NCI-H526 (cell line): ENCODE measurements around the gene LAMTOR2.

Experiments used
- DNase-seq, 2 experiments: peaks; one replicate each; lab custom pipeline; 2025; lab: John Stamatoyannopoulos, UW

The LAMTOR2 gene

GRCh38 chr1:156099282-156099681 is 44.7 kb downstream of the LAMTOR2 start:
- no peak for DNase-seq

DNA sequence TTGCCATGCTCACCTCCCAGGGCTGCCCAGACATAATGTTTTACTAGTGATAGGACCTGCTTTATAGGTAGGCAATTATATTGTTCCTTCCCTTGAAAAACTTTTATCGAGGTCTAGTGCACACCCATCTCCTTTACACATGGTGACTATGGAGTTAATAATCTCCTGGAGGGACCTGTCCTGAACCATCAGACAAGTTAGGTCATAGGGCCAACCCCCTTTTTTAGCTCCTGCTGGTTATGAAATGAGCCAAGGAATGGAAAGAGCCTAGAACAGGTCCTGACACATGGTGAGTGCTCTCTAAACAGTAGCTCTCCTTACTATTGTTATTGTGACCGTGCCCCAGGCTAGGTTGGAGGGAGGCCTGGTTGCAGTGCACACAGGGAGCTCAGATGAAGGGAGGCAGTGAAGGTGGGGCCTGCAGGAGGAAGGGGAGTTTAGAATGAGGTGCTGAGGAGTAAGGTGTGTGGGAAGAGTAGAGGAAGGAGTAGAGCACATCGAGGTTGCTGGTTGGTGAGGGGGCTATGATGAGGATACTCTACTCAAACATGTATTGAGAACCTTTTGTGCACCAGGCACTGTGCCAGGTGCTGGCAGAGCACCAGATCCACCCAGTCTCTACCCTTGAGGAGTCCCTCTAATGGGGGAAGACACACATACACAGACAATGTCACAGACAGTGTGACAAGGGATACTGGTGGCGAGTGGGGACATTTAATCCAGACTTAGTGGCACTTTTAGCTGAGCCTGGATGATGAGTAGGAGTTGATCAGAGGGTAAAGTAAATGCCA is 45.8 kb downstream of the LAMTOR2 start:
- DNase-seq, result no peak

- no peak for DNase-seq
Measured at GRCh38 chr1:156101880-156102279, 47.3 kb downstream of the LAMTOR2 start.

- no peak for DNase-seq
Measured at GRCh38 chr1:156102633-156103511, 48.3 kb downstream of the LAMTOR2 start.

DNA sequence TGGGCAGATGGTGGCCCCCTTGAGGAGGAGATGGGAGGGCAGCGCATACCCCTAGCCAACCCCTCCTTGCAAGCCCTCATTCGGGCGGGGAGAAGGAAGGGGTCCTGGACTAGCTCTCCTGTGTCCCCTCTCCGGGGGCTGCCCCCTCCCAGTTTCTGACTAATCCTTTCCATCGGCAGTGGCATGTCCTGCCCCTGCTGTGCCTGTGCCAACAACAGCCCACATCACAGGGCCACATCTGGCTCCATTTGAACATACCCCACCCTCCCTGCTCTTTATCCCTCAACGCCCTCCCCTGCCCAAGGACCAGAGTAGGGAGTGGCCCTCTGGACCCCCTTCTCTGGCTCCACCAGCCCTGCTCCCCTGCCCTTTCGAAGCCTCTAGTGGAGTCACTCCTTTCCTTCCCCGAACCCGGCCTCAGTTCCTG is 49.0 kb downstream of the LAMTOR2 start:
- no peak for DNase-seq

DNA sequence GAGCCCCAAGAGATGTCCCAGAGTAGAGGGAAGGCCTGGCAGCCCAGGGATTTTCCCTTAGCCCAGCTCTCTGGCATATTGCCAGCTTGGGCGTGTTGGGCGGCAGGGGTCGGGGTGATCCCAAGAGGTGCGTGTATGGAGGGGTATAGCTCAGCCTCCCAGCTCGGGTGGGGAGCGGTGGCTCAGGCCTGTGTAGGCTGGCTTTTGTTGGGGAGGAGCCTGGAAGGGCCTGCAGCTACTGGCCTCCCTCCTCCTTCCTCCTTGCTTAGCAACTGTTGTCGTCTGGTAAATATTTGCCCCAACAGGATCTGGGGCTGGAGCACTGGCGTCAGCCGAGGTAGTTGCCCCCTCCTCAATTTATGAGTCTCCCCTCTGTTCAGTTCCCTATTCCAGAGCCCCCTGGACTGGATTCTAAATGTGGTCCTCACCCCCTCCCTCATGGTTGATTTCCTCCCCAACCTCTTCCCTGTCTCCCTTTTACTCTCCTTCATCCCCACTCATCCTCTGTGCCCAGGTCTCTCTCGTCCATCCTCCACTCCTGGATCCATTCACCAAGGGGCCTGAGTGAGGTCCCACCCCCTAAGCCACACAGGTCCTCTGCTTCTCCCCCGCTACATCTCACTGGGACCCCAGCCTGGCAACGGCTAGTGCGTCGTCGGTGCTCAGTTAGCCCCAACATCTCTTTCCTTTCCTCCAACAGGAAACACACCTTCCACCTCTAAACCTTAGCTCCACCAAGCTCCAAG is 49.7 kb downstream of the LAMTOR2 start:
- peak; percentile 49 for DNase-seq

DNA sequence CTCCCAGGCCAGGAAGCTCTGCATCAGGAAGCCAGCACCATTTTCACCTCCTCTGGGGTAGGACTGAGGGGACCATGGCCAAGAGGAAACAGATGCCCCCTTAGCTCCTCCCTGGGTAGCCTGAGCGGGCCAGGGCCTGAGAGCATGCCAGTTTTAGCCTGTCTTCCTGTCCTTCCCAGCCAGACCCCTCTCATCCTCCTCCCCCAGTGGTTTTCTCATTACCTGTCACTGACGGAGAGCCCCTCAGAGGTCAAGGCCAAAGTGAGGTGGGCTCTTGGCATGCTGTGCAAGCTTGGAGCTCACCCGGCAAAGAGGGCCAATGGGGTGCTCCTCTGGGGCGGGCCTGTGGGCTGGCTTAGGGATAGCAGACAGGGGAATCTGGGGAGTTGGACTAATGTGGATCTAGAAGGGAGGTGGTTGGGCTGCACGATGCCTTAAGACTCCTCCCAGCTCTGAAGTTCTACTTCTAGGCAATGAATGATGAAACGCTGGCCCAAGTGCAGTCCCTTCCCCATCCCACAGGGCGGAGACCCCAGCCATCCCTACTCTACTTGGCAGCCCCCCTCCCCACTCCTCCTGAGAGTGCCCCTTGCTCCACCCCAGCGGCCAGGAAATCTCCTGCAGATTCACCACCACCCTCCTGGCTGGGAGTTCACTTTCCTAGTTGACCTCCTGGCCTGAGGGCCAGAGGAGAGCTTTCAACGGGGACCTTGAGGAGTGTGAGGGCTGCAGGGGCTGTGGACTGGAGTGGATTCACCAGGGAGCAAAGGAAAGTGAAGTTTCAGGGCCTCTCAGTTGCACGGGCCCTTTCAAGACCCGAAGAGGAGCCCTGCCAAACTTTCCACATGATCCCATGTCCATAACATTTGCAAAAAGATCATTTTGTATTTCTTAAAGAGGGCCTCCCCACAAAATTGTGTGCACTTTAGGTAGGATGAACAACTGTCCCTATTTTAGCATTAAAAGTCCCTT is 50.6 kb downstream of the LAMTOR2 start:
- peak in 1 of 2 experiments; percentile 25 for DNase-seq

DNA sequence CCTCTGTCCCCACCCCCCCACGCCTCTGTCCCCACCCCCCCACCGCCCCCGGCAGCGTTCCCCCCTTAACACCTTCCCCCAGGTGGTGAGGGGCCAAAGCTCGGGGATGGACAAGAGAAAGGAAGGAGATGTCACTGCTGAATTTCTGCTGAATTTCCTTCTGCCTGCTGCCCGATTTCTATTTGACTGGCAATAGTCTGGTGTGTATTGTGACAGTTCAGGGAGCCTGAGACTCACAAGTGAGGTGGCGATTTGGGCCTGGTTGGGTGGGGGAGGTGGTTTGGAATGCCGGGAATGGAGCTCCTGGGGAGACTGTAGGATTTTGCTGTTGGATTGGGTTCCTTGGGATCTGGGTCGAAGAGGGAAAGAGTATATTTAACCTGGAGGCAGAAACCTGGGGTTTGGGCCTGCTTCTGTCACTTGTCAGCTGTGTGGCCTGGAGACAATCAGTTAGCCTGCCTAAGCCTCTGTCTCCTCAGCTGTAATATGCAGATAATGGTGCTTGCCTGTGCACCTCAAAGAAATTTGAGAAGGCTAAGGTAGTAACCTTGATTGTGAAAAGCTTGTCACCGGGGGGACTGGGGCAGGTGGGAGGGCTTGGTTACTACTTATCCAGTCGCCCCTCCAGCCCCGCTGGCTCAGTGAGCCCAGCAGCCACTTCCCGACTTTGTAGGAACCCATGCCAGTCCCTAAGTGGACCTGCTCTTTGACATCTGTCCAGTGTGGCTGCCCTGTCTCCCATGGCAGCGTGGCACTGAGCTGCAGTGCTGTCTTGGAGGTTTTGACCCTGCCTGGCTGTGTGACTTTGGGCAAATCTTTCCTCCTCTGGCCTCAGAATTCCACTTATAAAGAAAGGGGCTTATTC is 52.3 kb downstream of the LAMTOR2 start:
- DNase-seq, result peak; percentile 61 to 87

- no peak for DNase-seq
Measured at GRCh38 chr1:156108057-156108456, 53.5 kb downstream of the LAMTOR2 start.
